Measurements from ENCODE around the gene GPR148.

GPR148 gene

GRCh38 chr2:130776550-130776949 lies 47.7 kb downstream of the GPR148 start:
- DNase-seq, result no peak

GRCh38 chr2:130778781-130779180 lies 49.9 kb downstream of the GPR148 start:
- DNase-seq, result no peak
